Loucy (cell line): ENCODE data around the gene HPSE2.

Experiments used
- EZH2phosphoT487 ChIP-seq: fragments of 200-600 bp; IDR thresholded peaks from 2 replicates; pipeline ENCODE4 v1.6.1; 2018; ENCODE audit warnings: antibody characterized with exemption, mild to moderate bottlenecking, moderate library complexity, borderline replicate concordance
- TF ChIP-seq, protein P1 (sequence below): fragments of 200-600 bp; sonication (generic); conservative IDR thresholded peaks from 2 replicates; pipeline ENCODE4 v1.5.1; 2014; ENCODE audit warnings: mild to moderate bottlenecking, antibody characterized with exemption, low read length

DNA sequence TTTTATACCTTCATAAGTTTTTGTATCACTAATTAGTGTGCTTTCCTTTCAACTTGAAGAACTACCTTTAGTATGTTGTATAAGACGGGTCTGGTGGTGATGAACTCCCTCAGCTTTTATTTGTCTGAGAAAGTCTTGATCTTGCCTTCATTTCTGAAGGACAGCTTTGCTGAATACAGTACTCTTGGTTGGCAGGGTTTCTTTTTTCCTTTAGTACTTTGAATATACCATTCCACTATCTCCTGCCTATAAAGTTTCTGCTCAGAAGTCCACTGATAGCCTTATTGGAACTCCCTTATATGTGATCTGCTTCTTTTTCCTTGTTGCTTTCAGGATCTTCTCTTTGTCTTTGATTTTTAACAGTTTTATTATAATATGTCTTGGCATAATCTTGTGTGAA, 230.9 kb downstream of the HPSE2 start:
- TF ChIP-seq, protein P1, sequence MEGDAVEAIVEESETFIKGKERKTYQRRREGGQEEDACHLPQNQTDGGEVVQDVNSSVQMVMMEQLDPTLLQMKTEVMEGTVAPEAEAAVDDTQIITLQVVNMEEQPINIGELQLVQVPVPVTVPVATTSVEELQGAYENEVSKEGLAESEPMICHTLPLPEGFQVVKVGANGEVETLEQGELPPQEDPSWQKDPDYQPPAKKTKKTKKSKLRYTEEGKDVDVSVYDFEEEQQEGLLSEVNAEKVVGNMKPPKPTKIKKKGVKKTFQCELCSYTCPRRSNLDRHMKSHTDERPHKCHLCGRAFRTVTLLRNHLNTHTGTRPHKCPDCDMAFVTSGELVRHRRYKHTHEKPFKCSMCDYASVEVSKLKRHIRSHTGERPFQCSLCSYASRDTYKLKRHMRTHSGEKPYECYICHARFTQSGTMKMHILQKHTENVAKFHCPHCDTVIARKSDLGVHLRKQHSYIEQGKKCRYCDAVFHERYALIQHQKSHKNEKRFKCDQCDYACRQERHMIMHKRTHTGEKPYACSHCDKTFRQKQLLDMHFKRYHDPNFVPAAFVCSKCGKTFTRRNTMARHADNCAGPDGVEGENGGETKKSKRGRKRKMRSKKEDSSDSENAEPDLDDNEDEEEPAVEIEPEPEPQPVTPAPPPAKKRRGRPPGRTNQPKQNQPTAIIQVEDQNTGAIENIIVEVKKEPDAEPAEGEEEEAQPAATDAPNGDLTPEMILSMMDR, result no peak
- no peak for TF ChIP-seq EZH2phosphoT487
